AG09319 (cell line): Measurements from ENCODE around the gene CAPN5.

Experiments used
- DNase-seq: peaks from one replicate; pipeline ENCODE4 v3.0.0-alpha.2; 2010; ENCODE audit warnings: low read depth; ENCODE audit errors: extremely low read depth
- CTCF ChIP-seq: IDR thresholded peaks from 2 replicates; pipeline ENCODE4 v1.5.1; 2011; ENCODE audit warnings: low read depth, mild to moderate bottlenecking, inconsistent platforms, low read length, moderate library complexity

The CAPN5 gene

GRCh38 chr11:77064648-77065217 lies 2.0 kb upstream of the CAPN5 start:
- TF ChIP-seq CTCF = no peak
- DNase-seq = no peak

- no peak for DNase-seq
Measured at GRCh38 chr11:77065878-77066228, 918 bp upstream of the CAPN5 start.

GRCh38 chr11:77067861-77068443 lies 1.2 kb downstream of the CAPN5 start:
- no peak for TF ChIP-seq CTCF
- no peak for DNase-seq

More at GRCh38 chr11:77065878-77066228, 918 bp upstream of the CAPN5 start:
- TF ChIP-seq CTCF = no peak

- no peak for DNase-seq
- TF ChIP-seq CTCF = no peak
Measured at GRCh38 chr11:77068457-77069335, 1.9 kb downstream of the CAPN5 start.

- DNase-seq = no peak
- TF ChIP-seq CTCF = no peak
Measured at GRCh38 chr11:77069336-77069968, 2.7 kb downstream of the CAPN5 start.

- no peak for TF ChIP-seq CTCF
- DNase-seq = no peak
Measured at GRCh38 chr11:77069969-77070582, 3.3 kb downstream of the CAPN5 start.
